ENCODE results near the gene RPS19BP1.

The RPS19BP1 gene, protein sequence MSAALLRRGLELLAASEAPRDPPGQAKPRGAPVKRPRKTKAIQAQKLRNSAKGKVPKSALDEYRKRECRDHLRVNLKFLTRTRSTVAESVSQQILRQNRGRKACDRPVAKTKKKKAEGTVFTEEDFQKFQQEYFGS

DNA sequence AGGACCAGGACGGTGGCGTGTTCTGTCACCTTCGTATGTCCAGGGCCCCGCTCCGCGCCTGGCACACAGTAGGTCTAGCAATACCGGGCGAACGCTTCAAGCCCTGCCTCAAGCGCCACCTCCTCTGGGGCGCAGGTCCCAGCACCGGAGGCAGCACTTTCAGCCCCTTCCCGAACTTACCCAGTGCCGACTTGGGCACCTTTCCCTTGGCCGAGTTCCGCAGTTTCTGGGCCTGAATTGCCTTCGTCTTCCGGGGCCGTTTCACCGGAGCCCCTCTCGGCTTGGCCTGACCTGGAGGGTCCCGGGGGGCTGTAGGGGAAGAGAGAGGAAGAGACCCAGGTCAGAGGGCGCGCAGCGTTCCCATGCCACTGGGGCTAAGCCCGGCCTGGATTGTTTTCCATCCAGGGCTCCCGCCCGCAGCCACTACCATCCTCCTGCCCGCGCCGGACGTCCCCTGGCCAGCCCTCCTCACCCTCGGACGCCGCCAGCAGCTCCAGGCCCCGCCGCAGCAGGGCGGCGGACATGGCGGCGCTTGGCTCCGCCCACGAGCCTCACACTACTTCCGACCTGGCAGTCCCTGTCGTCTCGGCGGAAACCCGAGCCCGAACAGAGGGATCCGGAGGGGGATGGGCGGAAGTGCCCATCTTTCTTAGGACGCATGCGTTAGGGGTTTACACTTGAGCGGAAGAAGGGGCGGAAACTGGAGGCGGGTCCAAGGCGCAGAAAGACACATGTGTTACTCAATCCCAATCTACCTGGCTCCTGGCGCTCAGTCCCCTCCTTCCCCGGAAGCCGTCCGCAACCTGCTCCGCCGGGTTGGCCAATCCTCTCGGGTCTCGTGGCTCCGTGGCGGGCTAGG, at the start of gene RPS19BP1:
RPS19BP1 (minus strand) TSS at position 534 of the 859 bp plus-strand sequence; CDS start at position 524, 10 bp downstream.
- H3K27ac ChIP-seq = peak within 1 kb of the TSS; percentile 68
- DNase-seq (ENCODE audit: low read depth, low spot score) = peak; percentile 98

DNA sequence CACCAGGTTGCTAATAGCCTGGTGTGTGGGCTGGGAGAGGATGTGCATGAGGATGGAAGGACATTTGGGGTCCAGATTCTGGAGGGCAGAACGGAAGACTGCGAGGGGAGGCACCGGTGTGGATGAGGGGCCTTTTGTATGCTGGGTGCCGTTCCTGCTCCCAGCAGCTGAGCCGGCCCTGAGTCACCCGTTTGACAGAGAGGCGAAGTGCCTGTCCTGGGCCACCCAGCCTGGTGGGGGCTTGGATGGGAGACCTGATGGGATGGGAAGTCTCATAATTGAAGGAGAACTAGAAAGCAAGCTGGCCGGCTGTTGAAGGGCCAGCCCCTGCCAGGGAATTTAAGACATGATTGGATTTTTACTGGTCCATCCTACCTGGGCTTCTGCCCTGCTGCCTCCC, 48.8 kb upstream of the RPS19BP1 start:
- DNase-seq (ENCODE audit: low read depth, low spot score) = no peak
- no peak overlapping the region for H3K27ac ChIP-seq

DNA sequence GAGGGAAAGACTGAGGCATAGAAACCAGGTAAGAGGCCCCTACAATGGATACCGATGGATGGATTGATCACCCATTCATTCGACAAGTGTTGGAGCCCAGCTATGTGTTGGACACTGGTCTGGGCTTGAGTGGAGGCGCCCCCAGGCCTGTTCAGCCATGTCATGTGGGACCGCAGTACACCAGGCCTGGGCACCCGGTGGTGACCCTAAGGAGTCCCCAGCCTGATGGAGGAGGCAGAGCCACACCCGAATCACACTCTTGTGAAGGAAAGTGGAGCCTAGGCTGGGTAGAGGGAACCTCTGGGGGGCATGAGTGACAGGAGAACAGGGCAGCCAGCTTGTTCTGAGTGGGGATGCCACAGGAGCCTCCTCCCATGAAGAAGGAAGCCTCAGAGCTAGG, 48.2 kb upstream of the RPS19BP1 start:
- H3K27ac ChIP-seq = no peak overlapping the region
- DNase-seq (ENCODE audit: low read depth, low spot score) = no peak

DNA sequence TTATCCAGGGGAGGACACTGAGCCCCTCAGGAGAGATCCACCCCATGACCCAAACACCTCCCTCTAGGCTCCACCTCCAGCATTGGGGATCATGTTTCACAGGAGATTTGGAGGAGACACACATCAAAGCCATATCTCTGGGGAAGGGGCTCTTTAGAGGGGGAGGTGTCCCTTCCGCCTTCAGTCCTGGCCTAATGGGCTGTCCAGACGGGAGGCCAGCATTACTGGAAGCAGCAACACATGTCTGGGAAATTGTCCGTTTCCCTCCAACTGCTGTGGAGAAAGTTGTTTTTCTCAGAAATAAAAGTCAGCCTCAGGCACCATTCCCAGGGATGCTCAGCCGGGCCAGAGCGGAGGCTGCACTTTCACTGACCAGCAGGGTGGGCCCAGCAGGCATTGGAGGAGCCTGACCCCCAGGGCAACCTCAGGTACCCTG, 47.5 kb upstream of the RPS19BP1 start:
- no peak overlapping the region for H3K27ac ChIP-seq
- no peak for DNase-seq (ENCODE audit: low read depth, low spot score)

DNA sequence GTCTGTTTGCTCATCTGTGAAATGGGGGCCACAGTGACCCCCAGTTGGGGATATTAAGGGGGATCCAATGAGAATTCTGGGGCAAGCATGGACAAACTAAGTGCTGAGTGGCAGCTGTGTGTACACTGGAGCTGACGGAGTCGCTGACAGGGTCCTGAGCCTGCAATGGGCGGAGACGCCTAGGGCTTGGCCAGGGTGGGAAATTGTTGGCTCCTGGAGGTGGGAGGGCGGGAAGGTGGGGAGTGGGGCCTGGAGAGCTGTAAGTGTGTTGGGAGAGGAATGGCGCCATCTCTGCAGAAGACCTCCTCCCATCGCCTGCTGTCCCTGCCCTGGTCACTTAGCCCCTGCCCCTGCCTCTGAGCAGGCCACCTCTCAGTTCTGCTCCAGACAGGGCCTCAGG, 45.4 kb upstream of the RPS19BP1 start:
- no peak for DNase-seq (ENCODE audit: low read depth, low spot score)
- no peak overlapping the region for H3K27ac ChIP-seq

DNA sequence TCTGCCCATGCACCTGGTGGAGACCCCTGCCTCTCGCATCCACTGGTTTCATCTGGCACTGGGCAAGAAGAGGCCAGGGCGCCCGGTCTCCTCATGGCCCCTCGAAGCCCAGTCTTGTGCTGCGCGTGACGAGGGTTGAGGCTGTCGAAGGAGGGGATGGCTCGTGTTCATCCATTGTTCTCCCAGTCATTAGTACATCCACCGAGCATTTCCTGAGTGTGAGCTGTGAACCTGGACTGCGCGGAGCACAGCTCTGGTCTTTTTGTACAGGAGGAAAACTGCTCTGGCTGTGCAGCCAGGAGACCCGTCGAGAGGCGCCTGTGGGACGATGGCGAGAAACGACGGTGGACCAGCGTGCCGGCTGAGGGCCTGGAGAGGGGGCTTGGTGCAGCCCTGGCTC, 44.8 kb upstream of the RPS19BP1 start:
- no peak for DNase-seq (ENCODE audit: low read depth, low spot score)
- no peak overlapping the region for H3K27ac ChIP-seq

DNA sequence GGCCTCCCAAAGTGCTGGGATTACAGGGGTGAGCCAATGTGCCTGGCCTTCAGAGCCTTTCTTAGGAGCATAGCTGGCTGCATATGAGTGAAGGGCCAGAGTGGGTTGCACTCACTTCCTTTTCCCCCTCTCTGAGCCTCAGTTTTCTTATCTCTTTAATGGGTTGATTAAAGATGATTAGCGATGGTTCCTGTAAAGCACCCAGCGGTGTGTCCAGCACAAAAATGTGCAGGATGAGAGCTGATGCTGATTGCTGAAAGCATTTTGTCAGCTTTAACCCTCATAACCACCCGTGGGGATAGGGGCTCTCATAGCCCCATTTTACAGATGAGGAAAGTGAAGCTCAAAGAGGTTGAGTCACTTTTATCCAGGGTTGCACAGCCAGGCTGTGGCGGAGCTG, 43.5 kb upstream of the RPS19BP1 start:
- H3K27ac ChIP-seq = no peak overlapping the region
- DNase-seq (ENCODE audit: low read depth, low spot score) = no peak

DNA sequence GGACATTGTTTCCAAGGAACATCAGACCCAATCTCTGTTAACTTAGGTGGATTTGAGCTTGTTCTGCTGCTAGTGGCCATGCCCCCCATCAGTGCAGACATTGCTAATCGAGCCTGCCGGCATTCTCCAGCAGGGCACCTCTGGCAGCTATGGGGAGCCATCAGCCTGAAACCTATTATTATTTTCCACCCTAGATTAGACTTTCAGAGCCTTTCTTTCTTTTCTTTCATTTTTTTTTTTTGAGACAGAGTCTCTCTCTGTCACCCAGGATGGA, 42.9 kb upstream of the RPS19BP1 start:
- H3K27ac ChIP-seq = no peak overlapping the region
- DNase-seq (ENCODE audit: low read depth, low spot score) = no peak

DNA sequence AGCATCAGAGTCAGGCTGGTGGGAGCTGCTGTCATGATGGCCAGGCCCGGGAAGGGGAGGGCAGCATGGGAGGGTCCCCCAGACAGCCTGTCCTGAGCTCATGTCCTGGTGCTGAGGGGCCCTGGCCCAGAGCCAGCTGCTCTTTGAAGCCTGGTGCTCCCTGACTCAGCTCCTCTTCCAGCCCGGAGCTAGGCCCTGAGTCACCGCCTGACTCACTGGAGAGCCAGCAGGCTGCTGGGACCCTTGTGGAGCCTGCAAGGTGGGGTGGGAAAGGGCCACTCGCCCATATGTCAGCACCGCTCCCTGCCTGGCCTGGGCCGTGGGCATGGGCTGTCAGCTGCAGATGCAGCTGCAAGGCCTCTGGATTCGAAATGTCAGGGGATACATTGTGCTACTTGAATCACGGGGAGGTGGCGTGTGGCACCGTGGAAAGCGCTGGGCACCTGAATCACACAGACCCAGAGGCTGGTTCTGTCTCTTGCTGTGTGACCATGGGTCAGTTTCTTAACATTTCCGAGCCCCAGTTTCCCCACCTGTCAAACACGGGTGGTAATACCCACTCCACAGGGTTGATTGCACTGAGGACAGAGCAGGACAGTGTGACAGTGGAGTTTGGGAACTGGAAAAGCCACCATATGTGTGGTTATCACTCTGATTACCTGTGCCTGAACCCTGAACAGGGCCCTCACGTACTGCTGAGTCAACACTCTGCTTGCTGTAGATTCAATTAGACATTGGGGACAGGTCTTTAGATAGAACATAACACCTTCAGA, 42.4 kb upstream of the RPS19BP1 start:
- DNase-seq (ENCODE audit: low read depth, low spot score) = peak; percentile 55
- H3K27ac ChIP-seq = no peak overlapping the region

DNA sequence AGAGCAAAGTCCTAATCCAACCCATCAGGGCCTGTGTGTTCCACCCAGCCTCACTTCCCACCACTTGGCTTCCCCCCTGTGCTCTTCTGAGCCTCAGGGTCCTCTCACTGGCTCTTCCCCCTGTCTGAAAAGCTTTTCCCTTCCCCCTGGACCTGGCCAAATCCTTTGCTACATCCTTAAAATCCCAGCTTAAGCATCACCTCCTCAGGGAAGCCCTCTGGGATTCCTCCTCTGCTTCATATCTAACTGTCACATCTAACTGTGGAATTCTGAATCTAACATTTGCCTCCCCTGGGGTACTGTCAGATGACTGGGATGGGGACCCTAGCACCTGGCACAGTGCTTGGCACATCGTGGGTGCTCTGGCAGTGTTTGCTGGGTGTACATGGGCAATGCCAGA, 39.0 kb upstream of the RPS19BP1 start:
- H3K27ac ChIP-seq = no peak overlapping the region
- no peak for DNase-seq (ENCODE audit: low read depth, low spot score)

DNA sequence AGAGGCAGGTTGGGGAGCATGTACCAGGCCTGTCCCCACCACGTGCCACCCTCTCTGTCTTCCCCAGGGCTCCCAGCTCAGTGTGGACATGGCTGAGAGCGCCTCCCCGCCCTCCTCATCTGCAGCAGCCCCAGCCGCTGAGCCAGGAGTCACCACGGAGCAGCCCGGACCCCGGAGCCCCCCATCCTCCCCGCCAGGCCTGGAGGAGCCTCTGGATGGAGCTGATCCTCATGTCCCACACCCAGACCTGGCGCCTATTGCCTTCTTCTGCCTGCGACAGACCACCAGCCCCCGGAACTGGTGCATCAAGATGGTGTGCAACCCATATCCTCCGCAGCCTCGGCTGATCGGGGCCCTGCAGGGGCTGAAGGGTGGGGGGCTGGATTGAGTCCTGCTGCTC, 38.1 kb upstream of the RPS19BP1 start, which contains the start of gene CACNA1I:
CACNA1I (plus strand) TSS at position 89 of the 400 bp plus-strand sequence; CDS start at position 89, 0 bp downstream.
- no peak for DNase-seq (ENCODE audit: low read depth, low spot score)
- H3K27ac ChIP-seq = no peak within 1 kb of the TSS

DNA sequence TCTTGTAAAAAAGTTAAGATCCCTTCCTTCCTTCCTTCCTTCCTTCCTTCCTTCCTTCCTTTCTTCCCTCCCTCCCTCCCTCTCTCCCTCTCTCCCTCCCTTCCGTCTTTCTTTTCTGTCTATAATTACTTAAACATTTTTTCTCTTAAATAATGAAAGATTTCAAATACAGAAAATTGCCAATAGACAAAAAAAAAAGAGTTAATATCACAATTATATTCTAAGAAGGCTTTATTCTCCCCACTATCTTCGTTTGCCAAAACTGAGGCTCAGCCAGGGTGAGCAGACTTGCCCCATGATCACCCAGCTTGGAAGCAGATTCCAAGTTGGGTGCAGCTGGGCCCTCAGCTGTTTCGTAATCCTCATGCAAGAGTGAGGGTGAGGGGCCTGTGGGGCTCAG, 37.7 kb upstream of the RPS19BP1 start:
- H3K27ac ChIP-seq = no peak overlapping the region
- no peak for DNase-seq (ENCODE audit: low read depth, low spot score)

DNA sequence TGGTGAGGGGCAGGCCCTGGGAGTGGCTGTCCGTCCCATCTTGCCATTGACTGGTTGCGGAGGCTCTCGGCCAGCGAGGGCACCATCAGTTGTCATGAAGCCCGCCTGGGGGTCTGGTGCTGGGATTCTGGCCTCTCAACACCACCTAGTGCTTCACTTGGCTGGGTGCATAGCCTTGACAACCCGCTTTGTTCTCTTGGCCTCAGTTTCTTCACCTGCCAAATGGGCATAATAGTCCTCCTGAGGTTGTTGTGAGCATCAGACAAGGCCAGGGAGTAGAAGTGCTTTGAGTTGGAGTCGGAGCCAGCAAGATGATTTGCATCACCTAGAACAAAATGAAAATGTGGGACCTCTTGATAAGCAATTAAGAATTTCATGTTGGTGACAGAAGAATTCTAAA, 36.5 kb upstream of the RPS19BP1 start:
- no peak for DNase-seq (ENCODE audit: low read depth, low spot score)
- no peak overlapping the region for H3K27ac ChIP-seq

DNA sequence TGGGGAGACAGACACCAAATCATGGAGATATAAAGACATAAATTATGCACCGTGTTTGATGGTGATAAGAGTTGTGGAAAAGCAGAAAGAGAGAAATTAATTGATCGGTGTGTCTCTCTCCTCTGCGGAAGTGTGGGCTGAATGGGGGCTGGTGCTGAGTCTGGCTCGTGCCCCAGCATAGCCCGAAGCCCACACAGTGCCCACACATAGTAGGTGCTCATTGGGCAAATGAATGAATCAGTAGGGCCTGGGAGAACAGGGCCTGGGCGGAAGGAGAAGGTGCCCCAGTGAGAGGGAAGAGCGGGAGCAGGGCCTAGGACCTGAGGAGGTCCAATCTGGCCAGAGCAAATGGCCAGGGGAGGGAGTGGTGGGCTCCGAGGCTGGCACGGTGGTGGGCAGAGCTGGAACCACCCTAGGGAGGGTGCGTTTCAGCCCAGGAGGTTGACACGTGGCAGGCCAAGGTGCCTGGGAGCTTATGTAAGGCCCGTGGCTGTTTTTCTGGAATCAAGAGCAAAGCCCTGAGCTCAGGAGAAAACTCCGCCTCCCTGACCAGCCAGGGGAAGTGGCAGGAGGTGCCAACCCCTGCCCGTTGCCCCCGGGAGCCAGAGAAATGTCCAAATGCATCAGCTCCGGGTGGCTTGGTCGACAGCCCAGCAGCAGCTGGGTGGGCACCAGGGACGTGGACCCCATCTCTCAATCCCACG, 35.9 kb upstream of the RPS19BP1 start:
- H3K27ac ChIP-seq = no peak overlapping the region
- no peak for DNase-seq (ENCODE audit: low read depth, low spot score)

DNA sequence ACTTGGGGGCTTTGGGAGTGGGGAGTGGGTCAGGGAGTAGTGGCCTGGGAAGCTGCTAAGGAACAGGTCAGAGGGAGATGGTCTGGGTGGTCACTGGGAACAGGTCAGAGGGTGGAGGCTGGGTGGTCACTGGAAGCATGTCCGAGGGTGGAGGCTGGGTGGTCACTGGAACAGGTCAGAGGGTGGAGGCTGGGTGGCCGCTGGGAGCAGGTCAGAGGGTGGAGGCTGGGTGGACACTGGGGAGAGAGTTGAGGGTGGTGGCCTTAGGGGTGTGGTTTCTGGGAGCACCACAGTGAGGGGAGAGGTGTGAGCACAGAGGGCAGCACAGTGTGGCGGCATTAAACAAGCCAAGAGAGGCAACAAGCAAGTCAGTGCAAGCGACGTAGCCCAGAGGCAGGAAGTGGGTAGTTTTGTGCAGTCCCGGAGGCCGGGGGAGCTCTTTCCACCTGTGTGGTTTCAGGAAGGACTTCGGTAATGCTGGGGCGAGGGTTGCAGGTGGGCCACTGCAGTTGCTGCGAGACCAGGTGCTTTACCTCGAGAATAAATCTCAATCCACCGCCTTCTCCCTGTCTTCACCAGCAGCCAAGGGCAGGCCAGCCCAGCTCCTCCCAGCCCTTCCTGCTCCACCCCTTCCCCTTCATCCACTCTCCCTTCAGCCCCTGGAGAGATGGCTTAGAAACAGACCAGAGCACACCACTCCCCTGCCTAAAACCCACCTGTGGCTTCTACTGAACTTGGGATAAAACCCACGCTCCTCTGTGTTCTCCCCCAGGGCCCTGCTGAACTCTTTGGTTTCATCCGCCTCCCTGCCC, 34.8 kb upstream of the RPS19BP1 start:
- peak; percentile 12 for DNase-seq (ENCODE audit: low read depth, low spot score)
- H3K27ac ChIP-seq = no peak overlapping the region

DNA sequence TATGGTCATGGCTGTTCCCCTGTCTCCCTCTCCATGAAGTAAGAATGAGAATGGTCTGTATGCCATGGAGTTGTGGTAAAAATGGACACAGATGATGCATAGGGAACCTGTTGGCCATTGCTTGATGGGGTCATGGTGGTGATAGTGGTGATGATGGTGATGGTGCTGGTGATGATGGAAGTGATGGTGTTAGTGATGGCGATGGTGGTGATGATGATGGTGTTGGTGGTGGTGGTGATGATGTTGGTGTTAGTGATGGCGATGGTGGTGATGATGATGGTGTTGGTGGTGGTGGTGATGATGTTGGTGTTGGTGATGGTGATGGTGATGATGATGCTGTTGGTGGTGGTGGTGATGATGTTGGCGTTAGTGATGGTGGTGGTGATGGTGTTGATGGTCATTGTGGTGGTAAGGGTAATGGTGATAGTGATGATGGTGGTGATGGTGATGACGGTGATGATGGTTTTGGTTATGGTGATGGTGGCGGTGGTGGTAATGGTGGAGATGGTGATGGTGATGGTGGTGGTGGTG, 32.9 kb upstream of the RPS19BP1 start:
- no peak overlapping the region for H3K27ac ChIP-seq
- DNase-seq (ENCODE audit: low read depth, low spot score) = no peak

DNA sequence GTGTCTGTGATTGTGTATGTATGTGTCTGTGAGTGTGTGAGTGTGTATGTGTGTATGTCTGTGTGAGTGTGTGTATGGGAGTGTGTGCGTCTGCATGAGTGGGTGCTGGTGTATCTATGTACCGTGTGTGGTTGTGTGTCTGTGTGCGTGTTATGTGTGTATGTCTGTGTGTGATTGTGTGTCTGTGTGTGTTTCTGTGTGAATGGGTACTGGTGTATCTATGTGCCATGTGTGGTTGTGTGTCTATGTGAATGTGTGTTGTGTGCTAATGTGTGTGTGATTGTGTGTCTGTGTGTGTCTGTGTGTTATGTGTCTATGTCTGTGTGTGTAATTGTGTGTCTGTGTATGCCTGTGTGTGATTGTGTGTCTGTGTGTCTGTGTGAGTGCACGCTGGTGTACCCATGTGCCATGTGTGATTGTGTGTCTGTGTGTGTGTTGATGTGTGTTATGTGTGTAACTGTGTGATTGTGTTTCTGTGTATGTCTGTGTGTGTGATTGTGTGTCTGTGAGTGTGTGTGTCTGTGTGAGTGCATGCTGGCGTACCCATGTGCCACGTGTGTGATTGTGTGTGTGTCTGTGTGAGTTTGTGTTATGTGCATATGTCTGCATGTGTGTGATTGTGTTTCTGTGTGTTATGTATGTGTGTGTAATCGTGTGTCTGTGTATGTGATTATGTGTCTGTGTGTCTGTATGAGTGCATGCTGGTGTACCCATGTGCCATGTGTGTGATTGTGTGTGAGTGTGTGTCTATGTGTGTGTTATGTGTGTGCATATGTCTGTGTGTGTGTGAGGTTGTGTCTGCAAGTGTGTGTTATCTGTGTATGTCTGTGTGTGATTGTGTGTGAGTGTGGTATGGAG, 31.3 kb upstream of the RPS19BP1 start:
- H3K27ac ChIP-seq = no peak overlapping the region
- no peak for DNase-seq (ENCODE audit: low read depth, low spot score)

DNA sequence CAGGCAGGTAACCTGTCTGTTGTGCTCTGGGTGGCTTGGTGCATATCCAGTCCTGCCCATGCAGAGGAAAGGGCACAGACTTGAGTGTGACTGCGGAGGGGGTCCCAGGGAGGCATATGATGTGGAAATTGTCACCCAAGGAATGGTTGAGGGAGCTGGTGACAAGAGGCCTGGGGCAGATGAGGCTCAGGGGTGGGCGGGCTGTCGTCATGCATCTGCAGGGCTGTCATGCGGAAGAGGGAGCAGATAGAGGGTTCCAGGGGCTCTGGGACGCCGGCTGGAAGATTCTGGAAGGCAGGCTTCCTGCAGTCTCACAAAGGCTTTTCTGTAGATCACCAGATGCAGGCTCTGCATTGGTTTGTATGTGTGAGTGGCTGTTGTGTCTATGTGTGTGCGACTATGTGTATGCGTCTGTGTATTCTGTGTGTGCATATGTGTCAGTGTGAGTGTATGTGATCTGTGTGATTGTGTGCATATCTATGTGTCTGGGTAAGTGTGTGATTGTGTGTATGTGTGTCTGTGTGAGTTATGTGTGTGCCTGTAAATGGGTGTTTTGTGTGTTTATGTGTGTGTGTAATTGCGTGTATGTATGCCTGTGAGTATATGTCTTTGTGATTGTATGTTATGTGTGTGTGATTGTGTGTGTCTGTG, 30.4 kb upstream of the RPS19BP1 start:
- no peak for DNase-seq (ENCODE audit: low read depth, low spot score)

More for the DNA sequence above, 30.4 kb upstream of the RPS19BP1 start:
- no peak overlapping the region for H3K27ac ChIP-seq

All from epithelial cell of prostate (primary cell).